Endothelial cell of umbilical vein (primary cell): ENCODE results near the gene CNKSR1. TPM values are rescaled to one million over a fixed set of nuclear protein-coding genes. Genes with fewer than 3 reads are reported as not detected.

Source experiments
- BruUV-seq: library from RNA; stranded (reverse); fragments of 400-500 nt; replicated peaks from 2 replicates; lab custom pipeline; 2021; lab: Mats Ljungman, UMichigan
- CTCF ChIA-PET: fragments of 300-600, 350-600 bp; sonication (Branson Sonifier 250); formaldehyde crosslinking; loops from one replicate; lab custom pipeline; 2021; ENCODE audit warnings: antibody characterized with exemption, inconsistent platforms; lab: Charles Lee
- POLR2A ChIA-PET: fragments of 300-600, 350-600 bp; sonication (Branson Sonifier 250); formaldehyde crosslinking; loops from one replicate; lab custom pipeline; 2021; ENCODE audit warnings: antibody characterized with exemption, inconsistent platforms; lab: Charles Lee
- DNase-seq: peaks from one replicate; pipeline ENCODE4 v3.0.0-alpha.2; 2011; ENCODE audit warnings: low read depth, low spot score
- FAIRE-seq: peaks from 2 replicates; lab custom pipeline; 2011; peaks lifted over from hg19 to GRCh38; lab: Jason Lieb, UNC
- H2AFZ ChIP-seq: 2 replicates; pipeline ENCODE4 v1.6.0; 2012; ENCODE audit warnings: low read depth, low read length, control low read depth, inconsistent platforms
- H3K27ac ChIP-seq: 2 replicates; pipeline ENCODE4 v1.5.1; 2011; ENCODE audit warnings: low read depth, mild to moderate bottlenecking, control low read depth, low read length, moderate library complexity; ENCODE audit not compliant: insufficient read depth
- H3K27me3 ChIP-seq, 2 experiments: 2 replicates each; pipeline versions ENCODE4 v1.6.0 to v1.6.1; 2011; ENCODE audit warnings: low read length in 2 of 2, mixed read lengths in 1 of 2; ENCODE audit not compliant: control insufficient read depth in 2 of 2, insufficient read depth in 2 of 2
- H3K36me3 ChIP-seq, 2 experiments: 2 replicates in 1 of 2; 3 replicates in 1 of 2; pipeline ENCODE4 v1.5.1; 2011; ENCODE audit warnings: low read length in 2 of 2, mild to moderate bottlenecking in 1 of 2, moderate library complexity in 1 of 2; ENCODE audit not compliant: control insufficient read depth in 2 of 2, insufficient read depth in 2 of 2; ENCODE audit errors: extremely low read depth in 1 of 2
- H3K4me1 ChIP-seq: 3 replicates; pipeline ENCODE4 v1.5.1; 2011; ENCODE audit warnings: mild to moderate bottlenecking, low read length; ENCODE audit not compliant: control insufficient read depth, insufficient read depth; ENCODE audit errors: extremely low read depth
- H3K4me2 ChIP-seq: 2 replicates; pipeline ENCODE4 v1.6.1; 2011; ENCODE audit warnings: low read length, control low read depth, mixed read lengths; ENCODE audit not compliant: insufficient read depth
- H3K4me3 ChIP-seq, 3 experiments: fragments of 200-600 bp in 1 of 3; sonication (generic), shearing (Covaris generic) in 1 of 3; replicated peaks in 1 of 3; 2 replicates each; pipeline ENCODE4 v1.5.1; 2011 to 2016; ENCODE audit warnings: control low read depth in 3 of 3, low read length in 3 of 3, mild to moderate bottlenecking in 2 of 3, inconsistent platforms in 1 of 3, low read depth in 1 of 3, moderate library complexity in 1 of 3; ENCODE audit not compliant: insufficient read depth in 1 of 3
- H3K79me2 ChIP-seq: 2 replicates; pipeline ENCODE4 v1.6.0; 2012; ENCODE audit warnings: low read length, inconsistent platforms; ENCODE audit not compliant: control insufficient read depth, insufficient read depth
- H3K9ac ChIP-seq: replicated peaks from 2 replicates; pipeline ENCODE3; 2011; ENCODE audit warnings: low read length, control low read depth; ENCODE audit not compliant: insufficient read depth; ENCODE audit errors: extremely low read depth
- H3K9me1 ChIP-seq: replicated peaks from 3 replicates; pipeline ENCODE4 v1.6.0; 2011; ENCODE audit warnings: mild to moderate bottlenecking, low read length; ENCODE audit not compliant: control insufficient read depth, insufficient read depth; ENCODE audit errors: extremely low read depth
- H3K9me3 ChIP-seq: replicated peaks from 2 replicates; pipeline ENCODE4 v1.5.1; 2012; ENCODE audit warnings: low read length, inconsistent platforms; ENCODE audit not compliant: control insufficient read depth, insufficient read depth
- H4K20me1 ChIP-seq: replicated peaks from 2 replicates; pipeline ENCODE3; 2011; ENCODE audit warnings: mild to moderate bottlenecking, low read length; ENCODE audit not compliant: control insufficient read depth, insufficient read depth; ENCODE audit errors: extremely low read depth
- CTCF ChIP-seq, 2 donors: IDR thresholded peaks; 1 replicate in 1 of 2; 2 replicates in 1 of 2; pipeline ENCODE4 v1.5.1; 2011; ENCODE audit warnings: low read length in 2 of 2, mild to moderate bottlenecking in 2 of 2, moderate library complexity in 2 of 2, control low read depth in 1 of 2, inconsistent platforms in 1 of 2, low read depth in 1 of 2; ENCODE audit not compliant: insufficient read depth in 1 of 2; ENCODE audit errors: extremely low read depth in 1 of 2
- FOS ChIP-seq: IDR thresholded peaks from 2 replicates; pipeline ENCODE4 v1.6.1; 2011; ENCODE audit warnings: mild to moderate bottlenecking, low read length, moderate library complexity, borderline replicate concordance; ENCODE audit not compliant: insufficient read depth
- GATA2 ChIP-seq: IDR thresholded peaks from 2 replicates; pipeline ENCODE4 v1.7.0; 2011; ENCODE audit warnings: low read depth, mild to moderate bottlenecking, moderate library complexity, mixed read lengths, low read length; ENCODE audit not compliant: insufficient read length, insufficient read depth
- JUN ChIP-seq: IDR thresholded peaks from 2 replicates; pipeline ENCODE4 v1.6.1; 2011; ENCODE audit warnings: borderline replicate concordance, low read depth; ENCODE audit not compliant: insufficient read length, insufficient read depth
- MYC ChIP-seq: IDR thresholded peaks from one replicate; pipeline ENCODE4 v1.6.1; 2011; ENCODE audit warnings: mild to moderate bottlenecking, low read depth, low read length
- dilution Hi-C: fragments of 300-500 bp; cut with MboI; formaldehyde crosslinking; loops from one replicate; pipeline ENCODE4 v1.15.0; 2019; ENCODE audit warnings: low sequenced_read_pairs; ENCODE audit not compliant: extremely low pct_ligation_motif_present
- intact Hi-C: fragments of 100-400 bp; cut with micrococcal nuclease; formaldehyde crosslinking; loops from one replicate; pipeline ENCODE4 v1.10.0; 2022
- polyA plus RNA-seq, 4 experiments: library from polyadenylated mRNA; depleted of rRNA in 3 of 4; stranded (reverse) in 3 of 4; unstranded in 1 of 4; fragments of >200 nt; gene quantifications; 2 replicates each; pipeline versions ENCODE4 v1.2.1 to v1.2.3, GENCODE V29; 2011 to 2012; ENCODE audit warnings: missing spikeins in 1 of 4
- total RNA-seq: library from RNA; stranded (reverse); gene quantifications from 2 replicates; pipeline ENCODE4 v1.2.3, GENCODE V29; 2021

The CNKSR1 gene
- total and polyA plus RNA-seq, 2 donors (not counting 3 experiments of a cell fraction or from before 2014, with no cell fraction given), result 0.22 TPM; not detected in 1

GRCh38 chr1:26161415-26162219 is 15.7 kb upstream of the CNKSR1 start:
- DNase-seq (peak; percentile 46), FAIRE-seq (no peak)
- peaks cover 34% of the 10 kb centered on the region for H3K4me1 ChIP-seq
- peak overlapping the region; percentile 8 for H3K9ac ChIP-seq
- ChIA-PET CTCF (interaction anchor here (1.0 to 3.7 kb wide), 6 partner anchors 8 to 125 kb away, joined by 4 to 12 read pairs (median 6); partner anchors contain the start of gene ZNF593), POLR2A (no interaction called here)
- intact Hi-C loops (loop anchor here (2.0 kb wide), 1 partner anchor 57 kb away; no protein-coding TSS in a partner anchor), dilution Hi-C loops (no loop called here)
- H3K9me3 ChIP-seq, result no peaks in the 10 kb centered on the region
- no peaks in the 10 kb centered on the region for H3K27me3 ChIP-seq
- peak overlapping the region; percentile 63 for H3K4me2 ChIP-seq
- no peak for TF ChIP-seq MYC
- TF ChIP-seq CTCF (IDR thresholded peaks at IDR 0.05; ENCODE audit: extremely low read depth in 1 of 2, insufficient read depth in 1 of 2, low read depth in 1 of 2, low read length in 2 of 2), result peak in 1 of 2 donors; percentile 10
- H3K79me2 ChIP-seq, result no peaks in the 10 kb centered on the region
- no peaks in the 10 kb centered on the region for H3K9me1 ChIP-seq
- H4K20me1 ChIP-seq, result no peaks in the 10 kb centered on the region
- H3K27ac ChIP-seq, result no peak overlapping the region
- peak overlapping the region in 2 of 3 experiments; percentile 20 to 29 for H3K4me3 ChIP-seq
- peaks cover 0 to 4% of the 10 kb centered on the region in 2 experiments for H3K36me3 ChIP-seq
- H2AFZ ChIP-seq, result peak overlapping the region; percentile 25
- BruUV-seq, result no TSS peak

GRCh38 chr1:26162220-26162709 is 15.0 kb upstream of the CNKSR1 start:
- ChIA-PET CTCF (interaction anchor here (1.0 to 3.7 kb wide), 4 partner anchors 17 to 126 kb away, joined by 5 to 12 read pairs (median 7); no protein-coding TSS in a partner anchor), POLR2A (no interaction called here)
- Histone ChIP-seq H3K4me2 (peak overlapping the region; percentile 63), H2AFZ (peak overlapping the region; percentile 6), H3K9ac (no peak overlapping the region), H3K9me3 (no peaks in the 10 kb centered on the region), H4K20me1 (no peaks in the 10 kb centered on the region), H3K4me3 (peak overlapping the region in 2 of 3 experiments; percentile 0 to 29), H3K36me3 (peaks cover 0 to 4% of the 10 kb centered on the region in 2 experiments), H3K27ac (no peak overlapping the region), H3K4me1 (peaks cover 28% of the 10 kb centered on the region), H3K27me3 (no peaks in the 10 kb centered on the region), H3K79me2 (no peaks in the 10 kb centered on the region), H3K9me1 (no peaks in the 10 kb centered on the region)
- intact Hi-C loops, result no loop called here
- DNase-seq (peak; percentile 25), FAIRE-seq (no peak)
- no TSS peak for BruUV-seq
- TF ChIP-seq JUN, result no peak
- no peak for TF ChIP-seq FOS
- TF ChIP-seq CTCF (IDR thresholded peaks at IDR 0.05; ENCODE audit: extremely low read depth in 1 of 2, insufficient read depth in 1 of 2, low read depth in 1 of 2, low read length in 2 of 2), result no peak
- TF ChIP-seq GATA2, result no peak
- dilution Hi-C loops, result no loop called here
